ENCODE measurements around the gene MARCO. TPM values are rescaled to one million over a fixed set of nuclear protein-coding genes. Genes with fewer than 3 reads are reported as not detected.
"Not testable (repeated sequence)": the region's sequence is repeated elsewhere in the genome, so short reads cannot be mapped to it uniquely, and the experiment has no call there.

MARCO gene
- total and polyA plus RNA-seq, 4 donors = 21.8 to 113 (median 61.6) TPM

DNA sequence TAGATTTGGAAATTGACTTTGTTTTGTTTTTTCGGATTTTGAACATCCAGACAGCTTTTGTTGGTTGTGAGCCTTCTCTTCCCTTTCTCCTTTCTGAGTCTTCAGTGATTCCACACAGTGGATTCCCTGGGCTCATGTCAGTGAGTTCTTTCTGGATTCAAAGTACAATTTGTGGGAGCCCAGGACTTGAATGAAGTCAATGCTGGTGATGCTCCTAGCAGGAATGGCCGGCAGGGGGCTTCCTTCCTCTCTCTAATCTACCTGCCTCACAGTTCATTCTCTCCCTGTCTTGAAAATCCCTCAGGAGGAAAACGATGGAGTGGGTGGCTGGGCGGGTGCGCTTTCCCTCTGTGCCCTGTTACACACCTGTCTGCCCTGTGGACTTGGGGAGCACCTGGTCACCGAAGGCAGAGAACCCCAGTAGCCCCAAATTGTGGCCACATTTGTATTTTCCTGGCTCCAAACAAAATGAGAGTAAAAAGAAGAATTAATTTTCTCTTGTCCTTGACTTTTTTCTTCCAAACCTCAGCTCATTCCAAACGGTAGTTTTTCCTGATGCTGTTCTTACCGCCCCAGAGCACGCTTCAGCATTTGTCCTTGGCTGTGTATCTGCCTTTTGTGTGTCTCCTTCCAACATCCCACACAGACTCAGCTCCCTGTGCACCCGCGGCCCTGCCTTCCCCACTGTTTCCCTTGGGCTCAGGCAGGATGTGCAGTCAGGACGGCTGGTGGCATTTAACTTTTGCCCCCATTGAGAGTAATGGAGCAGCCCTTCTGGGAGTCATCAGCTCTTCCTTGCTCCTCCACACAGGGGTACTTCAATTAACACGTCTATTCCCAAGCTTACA lies 86.6 kb downstream of the MARCO start:
- peaks cover 0 to 2% (median 0%) of the 10 kb centered on the region in 4 donors for H3K27me3 ChIP-seq (ENCODE audit: control insufficient read depth in 4 of 4, insufficient read depth in 4 of 4, low read length in 3 of 4)
- no peaks in the 10 kb centered on the region for H3K4me1 ChIP-seq (ENCODE audit: control insufficient read depth in 4 of 4, insufficient read depth in 4 of 4, low read length in 3 of 4)
- no peak for DNase-seq (ENCODE audit: low spot score)
- no peaks in the 10 kb centered on the region for H3K36me3 ChIP-seq (ENCODE audit: control insufficient read depth in 4 of 4, insufficient read depth in 3 of 4, low read depth in 1 of 4, low read length in 3 of 4)
- WGBS = 70% methylated on average over 13 of the region's 13 CpGs
- TF ChIP-seq, protein P1, sequence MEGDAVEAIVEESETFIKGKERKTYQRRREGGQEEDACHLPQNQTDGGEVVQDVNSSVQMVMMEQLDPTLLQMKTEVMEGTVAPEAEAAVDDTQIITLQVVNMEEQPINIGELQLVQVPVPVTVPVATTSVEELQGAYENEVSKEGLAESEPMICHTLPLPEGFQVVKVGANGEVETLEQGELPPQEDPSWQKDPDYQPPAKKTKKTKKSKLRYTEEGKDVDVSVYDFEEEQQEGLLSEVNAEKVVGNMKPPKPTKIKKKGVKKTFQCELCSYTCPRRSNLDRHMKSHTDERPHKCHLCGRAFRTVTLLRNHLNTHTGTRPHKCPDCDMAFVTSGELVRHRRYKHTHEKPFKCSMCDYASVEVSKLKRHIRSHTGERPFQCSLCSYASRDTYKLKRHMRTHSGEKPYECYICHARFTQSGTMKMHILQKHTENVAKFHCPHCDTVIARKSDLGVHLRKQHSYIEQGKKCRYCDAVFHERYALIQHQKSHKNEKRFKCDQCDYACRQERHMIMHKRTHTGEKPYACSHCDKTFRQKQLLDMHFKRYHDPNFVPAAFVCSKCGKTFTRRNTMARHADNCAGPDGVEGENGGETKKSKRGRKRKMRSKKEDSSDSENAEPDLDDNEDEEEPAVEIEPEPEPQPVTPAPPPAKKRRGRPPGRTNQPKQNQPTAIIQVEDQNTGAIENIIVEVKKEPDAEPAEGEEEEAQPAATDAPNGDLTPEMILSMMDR (IDR thresholded peaks at IDR 0.05; ENCODE audit: low read depth, low read length, missing input control) = peak; percentile 43
- TF ChIP-seq, protein P2, sequence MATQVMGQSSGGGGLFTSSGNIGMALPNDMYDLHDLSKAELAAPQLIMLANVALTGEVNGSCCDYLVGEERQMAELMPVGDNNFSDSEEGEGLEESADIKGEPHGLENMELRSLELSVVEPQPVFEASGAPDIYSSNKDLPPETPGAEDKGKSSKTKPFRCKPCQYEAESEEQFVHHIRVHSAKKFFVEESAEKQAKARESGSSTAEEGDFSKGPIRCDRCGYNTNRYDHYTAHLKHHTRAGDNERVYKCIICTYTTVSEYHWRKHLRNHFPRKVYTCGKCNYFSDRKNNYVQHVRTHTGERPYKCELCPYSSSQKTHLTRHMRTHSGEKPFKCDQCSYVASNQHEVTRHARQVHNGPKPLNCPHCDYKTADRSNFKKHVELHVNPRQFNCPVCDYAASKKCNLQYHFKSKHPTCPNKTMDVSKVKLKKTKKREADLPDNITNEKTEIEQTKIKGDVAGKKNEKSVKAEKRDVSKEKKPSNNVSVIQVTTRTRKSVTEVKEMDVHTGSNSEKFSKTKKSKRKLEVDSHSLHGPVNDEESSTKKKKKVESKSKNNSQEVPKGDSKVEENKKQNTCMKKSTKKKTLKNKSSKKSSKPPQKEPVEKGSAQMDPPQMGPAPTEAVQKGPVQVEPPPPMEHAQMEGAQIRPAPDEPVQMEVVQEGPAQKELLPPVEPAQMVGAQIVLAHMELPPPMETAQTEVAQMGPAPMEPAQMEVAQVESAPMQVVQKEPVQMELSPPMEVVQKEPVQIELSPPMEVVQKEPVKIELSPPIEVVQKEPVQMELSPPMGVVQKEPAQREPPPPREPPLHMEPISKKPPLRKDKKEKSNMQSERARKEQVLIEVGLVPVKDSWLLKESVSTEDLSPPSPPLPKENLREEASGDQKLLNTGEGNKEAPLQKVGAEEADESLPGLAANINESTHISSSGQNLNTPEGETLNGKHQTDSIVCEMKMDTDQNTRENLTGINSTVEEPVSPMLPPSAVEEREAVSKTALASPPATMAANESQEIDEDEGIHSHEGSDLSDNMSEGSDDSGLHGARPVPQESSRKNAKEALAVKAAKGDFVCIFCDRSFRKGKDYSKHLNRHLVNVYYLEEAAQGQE (IDR thresholded peaks at IDR 0.05) = no peak
- peak; percentile 58 to 66 for TF ChIP-seq RAD21 (IDR thresholded peaks at IDR 0.05)
- no peak overlapping the region for H3K27ac ChIP-seq (ENCODE audit: low read depth in 1 of 2, low read length in 2 of 2)
- no peak overlapping the region for H3K9ac ChIP-seq (ENCODE audit: low read depth in 1 of 2, low read length in 2 of 2)
- H3K9me3 ChIP-seq (ENCODE audit: control insufficient read depth in 4 of 4, low read length in 3 of 4) = no peaks in the 10 kb centered on the region
- H3K4me3 ChIP-seq (ENCODE audit: low read depth in 1 of 3, low read length in 3 of 3) = no peak overlapping the region

GRCh38 chr2:119029297-119029696 lies 87.3 kb downstream of the MARCO start:
- Histone ChIP-seq H3K27me3 (ENCODE audit: control insufficient read depth in 4 of 4, insufficient read depth in 4 of 4, low read length in 3 of 4) (peaks cover 0 to 2% (median 0%) of the 10 kb centered on the region in 4 donors), H3K4me1 (ENCODE audit: control insufficient read depth in 4 of 4, insufficient read depth in 4 of 4, low read length in 3 of 4) (no peaks in the 10 kb centered on the region), H3K36me3 (ENCODE audit: control insufficient read depth in 4 of 4, insufficient read depth in 3 of 4, low read depth in 1 of 4, low read length in 3 of 4) (no peaks in the 10 kb centered on the region), H3K4me3 (ENCODE audit: low read depth in 1 of 3, low read length in 3 of 3) (no peak overlapping the region), H3K9ac (ENCODE audit: low read depth in 1 of 2, low read length in 2 of 2) (no peak overlapping the region), H3K9me3 (ENCODE audit: control insufficient read depth in 4 of 4, low read length in 3 of 4) (no peaks in the 10 kb centered on the region), H3K27ac (ENCODE audit: low read depth in 1 of 2, low read length in 2 of 2) (no peak overlapping the region)
- DNase-seq (ENCODE audit: low spot score) = no peak
- no peak for TF ChIP-seq TAF1 (conservative IDR thresholded peaks at IDR 0.05)
- TF ChIP-seq RXRA (IDR thresholded peaks at IDR 0.05) = no peak
- TF ChIP-seq MAX (IDR thresholded peaks at IDR 0.05) = no peak
- 78% methylated on average over 5 of the region's 5 CpGs for WGBS

- H3K9ac ChIP-seq (ENCODE audit: low read depth in 1 of 2, low read length in 2 of 2); H3K27ac ChIP-seq (ENCODE audit: low read depth in 1 of 2, low read length in 2 of 2); H3K4me3 ChIP-seq (ENCODE audit: low read depth in 1 of 3, low read length in 3 of 3); H3K36me3 ChIP-seq (ENCODE audit: control insufficient read depth in 4 of 4, insufficient read depth in 3 of 4, low read depth in 1 of 4, low read length in 3 of 4); H3K4me1 ChIP-seq (ENCODE audit: control insufficient read depth in 4 of 4, insufficient read depth in 4 of 4, low read length in 3 of 4); H3K27me3 ChIP-seq (ENCODE audit: control insufficient read depth in 4 of 4, insufficient read depth in 4 of 4, low read length in 3 of 4); DNase-seq (ENCODE audit: low spot score): not testable (repeated sequence)
- 68% methylated on average over 5 of the region's 5 CpGs for WGBS
- H3K9me3 ChIP-seq (ENCODE audit: control insufficient read depth in 4 of 4, low read length in 3 of 4) = peaks cover 0 to 11% (median 1%) of the 10 kb centered on the region in 4 donors
Measured at GRCh38 chr2:119037922-119038321, 95.9 kb downstream of the MARCO start.
